WERI-Rb-1 (cell line): ENCODE measurements around the gene CERS1.
A peak's percentile ranks its signal among the peaks of the same experiment; 100 is the strongest.

Source experiments
- DNase-seq: peaks from one replicate; pipeline ENCODE4 v3.0.0-alpha.2; 2020
- H3K27ac ChIP-seq: fragments of 250-450 bp; sonication (Bioruptor Pico); 2 replicates; pipeline ENCODE4 v1.5.1; 2020; ENCODE audit warnings: mild to moderate bottlenecking, moderate library complexity
- H3K27me3 ChIP-seq: fragments of 250-450 bp; sonication (Bioruptor Pico); 2 replicates; pipeline ENCODE4 v1.5.1; 2021; ENCODE audit warnings: mild to moderate bottlenecking, low read depth, moderate library complexity; ENCODE audit not compliant: insufficient read depth, severe bottlenecking
- H3K36me3 ChIP-seq: fragments of 250-450 bp; sonication (Bioruptor Pico); 2 replicates; pipeline ENCODE4 v1.5.1; 2020; ENCODE audit warnings: mild to moderate bottlenecking, moderate library complexity
- H3K4me3 ChIP-seq: 2 replicates; pipeline ENCODE4 v1.5.1; 2011; ENCODE audit warnings: low read depth, mild to moderate bottlenecking, control low read depth, low read length
- H3K9me3 ChIP-seq: fragments of 250-450 bp; sonication (Bioruptor Pico); 2 replicates; pipeline ENCODE4 v1.5.1; 2021; ENCODE audit warnings: mild to moderate bottlenecking, moderate library complexity; ENCODE audit not compliant: severe bottlenecking
- CTCF ChIP-seq: IDR thresholded peaks from 2 replicates; pipeline ENCODE4 v1.5.1; 2011; ENCODE audit warnings: low read depth, mild to moderate bottlenecking, control low read depth, inconsistent platforms, low read length

Gene CERS1

GRCh38 chr19:18839465-18840287 is 56.3 kb downstream of the CERS1 start:
- Histone ChIP-seq H3K4me3 (no peak overlapping the region), H3K36me3 (peaks cover 44% of the 10 kb centered on the region), H3K27me3 (no peaks in the 10 kb centered on the region), H3K27ac (no peak overlapping the region), H3K9me3 (no peaks in the 10 kb centered on the region)
- no peak for DNase-seq
- no peak for TF ChIP-seq CTCF

- TF ChIP-seq CTCF = no peak
- Histone ChIP-seq H3K27ac (no peak overlapping the region), H3K4me3 (no peak overlapping the region), H3K27me3 (no peaks in the 10 kb centered on the region), H3K36me3 (peaks cover 55% of the 10 kb centered on the region), H3K9me3 (no peaks in the 10 kb centered on the region)
- no peak for DNase-seq
Measured at GRCh38 chr19:18834644-18834984, 61.3 kb downstream of the CERS1 start.

- no peak overlapping the region for H3K27ac ChIP-seq
- H3K4me3 ChIP-seq = no peak overlapping the region
- peaks cover 53% of the 10 kb centered on the region for H3K36me3 ChIP-seq
- DNase-seq = no peak
- TF ChIP-seq CTCF = no peak
- no peaks in the 10 kb centered on the region for H3K27me3 ChIP-seq
- no peaks in the 10 kb centered on the region for H3K9me3 ChIP-seq
Measured at GRCh38 chr19:18833849-18834643, 61.9 kb downstream of the CERS1 start.

GRCh38 chr19:18833141-18833476 is 62.8 kb downstream of the CERS1 start:
- H3K36me3 ChIP-seq = peaks cover 46% of the 10 kb centered on the region
- no peaks in the 10 kb centered on the region for H3K27me3 ChIP-seq
- H3K27ac ChIP-seq = no peak overlapping the region; the same call in 1 of the 2 replicates
- TF ChIP-seq CTCF = no peak
- H3K9me3 ChIP-seq = no peaks in the 10 kb centered on the region
- H3K4me3 ChIP-seq = peak overlapping the region; percentile 78
- DNase-seq = no peak

- peak overlapping the region; percentile 89 for H3K27ac ChIP-seq
- peak; percentile 58 for DNase-seq
- peaks cover 40% of the 10 kb centered on the region for H3K36me3 ChIP-seq
- TF ChIP-seq CTCF = peak; percentile 45
- peak overlapping the region; percentile 78 for H3K4me3 ChIP-seq
- H3K27me3 ChIP-seq = no peaks in the 10 kb centered on the region
- H3K9me3 ChIP-seq = no peaks in the 10 kb centered on the region
Measured at GRCh38 chr19:18832306-18833140, 63.4 kb downstream of the CERS1 start.
